ENCODE data around the gene OR6C4. TPM values are rescaled to one million over a fixed set of nuclear protein-coding genes. Genes with fewer than 3 reads are reported as not detected.
A peak's percentile ranks its signal among the peaks of the same experiment; 100 is the strongest.
"Not testable (repeated sequence)": the region's sequence is repeated elsewhere in the genome, so short reads cannot be mapped to it uniquely, and the experiment has no call there.

OR6C4 gene
- under 1 TPM in 1 of 4 donors, not detected in 3; 0.01 TPM for polyA plus RNA-seq (ENCODE audit: insufficient read length in 4 of 4)

DNA sequence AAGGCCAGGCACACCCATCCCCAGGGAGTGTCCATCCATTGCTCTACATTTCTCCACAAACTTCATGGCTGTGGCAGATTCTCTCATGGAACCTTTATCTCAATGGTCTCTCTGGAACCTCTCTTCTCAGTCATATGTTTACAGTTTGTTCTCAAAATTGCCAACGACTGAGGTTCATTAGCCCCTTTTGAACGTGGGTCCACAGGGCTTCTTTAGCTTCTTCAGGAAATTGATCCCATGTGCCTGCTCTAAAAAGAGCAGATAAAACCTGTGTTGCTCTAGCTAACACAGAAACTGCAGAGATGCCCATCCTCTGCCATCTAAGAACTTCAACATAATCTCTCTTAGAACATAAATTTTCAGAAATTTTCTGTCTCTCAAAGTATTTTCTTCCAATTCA is at the start of gene OR6C4:
Gene OR6C4 (plus strand): TSS at position 301 of the 400 bp plus-strand sequence. CDS start 1,625 bp downstream, outside the sequence.
- no peak for DNase-seq (ENCODE audit: low read depth in 4 of 4, low spot score in 3 of 4)

DNA sequence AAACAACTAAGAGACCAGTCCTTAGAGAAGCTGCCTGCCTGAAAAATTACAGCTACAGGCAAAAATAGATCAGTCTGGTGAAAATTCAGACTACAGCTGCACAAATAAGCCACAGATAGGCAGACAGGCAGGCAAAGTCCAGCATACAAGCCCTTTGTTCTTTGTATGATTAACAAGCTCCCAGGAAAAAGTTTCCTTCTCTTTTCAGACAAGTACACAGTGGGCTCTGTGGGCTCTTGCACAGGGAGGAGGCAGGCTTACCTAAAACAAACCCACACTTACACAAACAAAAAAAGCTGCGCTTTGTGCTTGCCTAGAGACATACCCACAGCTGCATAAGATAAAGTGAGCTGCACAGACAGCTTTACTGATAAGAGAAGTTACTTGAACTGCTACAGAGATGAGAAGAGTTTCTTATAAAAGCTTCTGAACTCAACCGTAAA is 49.6 kb upstream of the OR6C4 start:
- DNase-seq (ENCODE audit: low read depth in 4 of 4, low spot score in 3 of 4): peak in 2 of 4 donors; percentile 5 to 19

DNA sequence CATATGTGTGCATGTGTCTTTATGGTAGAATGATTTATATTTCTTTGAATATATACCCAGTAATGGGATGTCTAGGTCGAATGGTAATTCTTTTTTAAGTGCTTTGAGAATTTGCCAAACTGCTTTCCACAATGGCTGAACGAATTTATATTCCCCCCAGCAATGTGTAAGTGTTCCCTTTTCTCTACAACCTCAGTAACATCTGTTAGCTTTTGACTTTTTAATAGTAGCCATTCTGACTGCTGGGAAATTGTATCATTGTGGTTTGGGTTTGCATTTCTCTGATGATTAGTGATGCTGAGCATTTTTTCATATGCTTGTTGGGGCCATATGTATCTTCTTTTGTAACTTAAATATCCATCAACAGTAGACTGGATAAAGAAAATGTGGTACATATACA is 47.8 kb upstream of the OR6C4 start:
- DNase-seq (ENCODE audit: low read depth in 4 of 4, low spot score in 3 of 4): no peak

DNA sequence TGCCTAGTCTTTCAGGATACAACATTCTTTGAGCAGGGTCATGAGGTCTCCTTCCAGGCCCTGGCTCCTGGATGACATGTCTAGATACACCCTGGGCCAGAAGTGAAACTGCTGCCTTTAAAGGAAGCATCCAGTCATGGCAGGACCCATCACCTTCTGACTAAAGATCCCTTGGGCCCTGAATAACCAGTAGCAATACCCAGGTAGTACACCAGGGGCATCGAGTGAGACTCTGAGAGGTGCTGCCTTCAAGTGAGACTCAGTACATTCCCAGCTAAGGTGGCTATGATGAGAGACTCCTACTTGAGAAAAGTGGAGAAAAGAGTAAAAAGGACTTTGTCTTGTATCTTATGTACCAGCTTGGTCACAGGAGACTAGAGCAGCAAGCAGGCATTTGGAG is 33.7 kb upstream of the OR6C4 start:
- no peak for DNase-seq (ENCODE audit: low read depth in 4 of 4, low spot score in 3 of 4)

DNA sequence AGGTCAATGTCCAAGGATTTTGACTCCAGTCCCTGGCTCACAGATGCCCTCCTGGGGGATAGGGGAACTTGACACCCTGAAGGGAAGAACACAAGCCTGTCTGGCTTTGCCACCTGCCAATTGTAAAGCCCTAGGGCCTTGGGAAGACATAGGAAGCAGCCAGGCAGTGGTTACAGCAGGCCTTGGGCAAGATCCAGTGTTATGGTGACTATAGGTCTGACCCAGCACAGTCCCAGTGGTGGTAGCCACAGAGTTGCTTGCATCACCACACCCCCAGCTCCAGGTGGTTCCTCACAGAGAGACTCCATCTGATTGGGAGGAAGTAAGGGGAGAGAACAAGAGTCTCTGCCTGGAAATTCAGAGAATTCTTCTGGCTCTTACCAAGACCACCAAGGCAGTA is 33.0 kb upstream of the OR6C4 start:
- DNase-seq (ENCODE audit: low read depth in 4 of 4, low spot score in 3 of 4): no peak

DNA sequence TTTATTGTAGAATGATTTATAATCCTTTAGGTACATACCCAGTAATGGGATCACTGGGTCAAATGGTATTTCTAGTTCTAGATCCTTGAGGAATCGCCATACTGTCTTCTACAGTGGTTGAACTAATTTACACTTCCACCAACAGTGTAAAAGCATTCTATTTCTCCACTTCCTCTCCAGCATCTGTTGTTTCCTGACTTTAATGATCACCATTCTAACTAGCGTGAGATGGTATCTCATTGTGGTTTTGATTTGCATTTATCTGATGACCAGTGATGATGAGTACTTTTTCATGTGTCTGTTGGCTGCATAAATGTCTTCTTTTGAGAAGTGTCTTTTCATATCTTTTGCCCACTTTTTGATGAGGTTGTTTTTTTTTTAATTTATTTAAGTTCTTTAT is 1.2 kb upstream of the OR6C4 start:
- not testable (repeated sequence) for DNase-seq (ENCODE audit: low read depth in 4 of 4, low spot score in 3 of 4)

DNA sequence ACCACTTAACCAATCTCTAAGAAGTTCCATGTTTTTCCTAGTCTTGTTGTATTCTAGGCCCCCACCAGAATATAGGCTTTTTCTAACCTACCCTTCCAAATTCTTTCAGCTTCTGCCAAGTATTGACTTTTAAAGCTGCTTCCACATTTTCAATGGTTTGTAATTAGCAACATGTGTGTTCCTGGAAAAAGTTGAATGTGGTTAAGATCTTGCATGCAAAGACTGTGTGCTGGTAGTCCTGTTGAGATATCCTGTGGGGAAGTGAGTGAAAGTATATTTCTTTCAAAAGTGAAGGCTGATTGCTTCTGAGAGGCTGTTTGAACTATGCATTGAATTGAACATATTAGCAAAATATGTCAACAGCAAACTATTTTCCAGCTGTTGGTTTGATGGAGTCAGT is 646 bp upstream of the OR6C4 start:
- no peak for DNase-seq (ENCODE audit: low read depth in 4 of 4, low spot score in 3 of 4)

DNA sequence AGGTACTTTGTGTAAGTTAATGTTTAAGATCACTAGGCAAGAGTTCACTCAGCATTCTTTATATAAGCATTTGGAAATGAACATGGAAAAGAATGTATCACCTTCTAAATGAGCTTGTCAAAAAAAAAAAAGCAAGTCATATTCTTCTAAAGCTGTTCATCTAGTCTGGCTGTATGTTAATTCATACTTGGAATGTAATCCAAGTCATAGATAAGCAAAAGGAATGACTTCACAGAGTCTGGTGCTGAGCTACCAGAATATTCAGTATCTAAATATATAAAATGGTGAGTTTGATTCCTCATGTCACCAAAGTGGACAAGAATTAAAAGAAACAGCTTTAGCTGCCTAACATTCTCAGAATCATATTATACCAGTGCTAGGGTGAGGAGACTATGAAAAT is 4.9 kb downstream of the OR6C4 start:
- DNase-seq (ENCODE audit: low read depth in 4 of 4, low spot score in 3 of 4): no peak

DNA sequence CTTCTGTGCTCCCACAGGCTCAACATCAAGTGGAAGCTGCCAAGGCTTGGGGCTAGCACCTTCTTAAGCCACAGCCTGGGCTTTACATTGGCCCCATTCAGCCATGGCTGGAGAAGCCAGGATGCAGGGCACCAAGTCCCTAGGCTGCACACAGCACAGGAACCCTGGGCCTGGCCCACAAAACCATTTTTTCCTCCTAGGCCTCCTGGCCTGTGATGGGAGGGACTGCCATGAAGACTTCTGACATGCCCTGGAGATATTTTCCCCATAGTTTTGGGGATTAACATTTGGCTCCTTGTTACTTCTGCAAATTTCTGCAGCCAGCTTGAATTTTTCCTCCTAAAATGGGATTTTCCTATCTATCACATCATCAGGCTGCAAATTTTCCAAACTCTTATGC is 20.7 kb downstream of the OR6C4 start:
- not testable (repeated sequence) for DNase-seq (ENCODE audit: low read depth in 4 of 4, low spot score in 3 of 4)

DNA sequence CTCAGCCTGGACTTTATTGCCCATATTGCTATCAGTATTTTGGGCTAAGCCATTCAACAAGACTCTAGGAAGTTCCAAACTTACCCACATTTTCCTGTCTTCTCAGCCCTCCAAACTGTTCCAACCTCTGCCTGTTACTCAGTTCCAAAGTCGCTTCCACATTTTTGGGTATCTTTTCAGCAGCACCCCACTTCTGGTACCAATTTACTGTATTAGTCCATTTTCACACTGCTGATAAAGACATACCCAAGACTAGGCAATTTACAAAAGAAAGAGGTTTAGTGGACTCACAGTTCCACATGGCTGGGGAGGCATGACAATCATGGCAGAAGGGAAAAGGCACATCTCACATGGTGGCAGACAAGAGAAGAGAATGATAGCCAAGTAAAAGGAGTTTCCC is 21.3 kb downstream of the OR6C4 start:
- DNase-seq (ENCODE audit: low read depth in 4 of 4, low spot score in 3 of 4): not testable (repeated sequence)

DNA sequence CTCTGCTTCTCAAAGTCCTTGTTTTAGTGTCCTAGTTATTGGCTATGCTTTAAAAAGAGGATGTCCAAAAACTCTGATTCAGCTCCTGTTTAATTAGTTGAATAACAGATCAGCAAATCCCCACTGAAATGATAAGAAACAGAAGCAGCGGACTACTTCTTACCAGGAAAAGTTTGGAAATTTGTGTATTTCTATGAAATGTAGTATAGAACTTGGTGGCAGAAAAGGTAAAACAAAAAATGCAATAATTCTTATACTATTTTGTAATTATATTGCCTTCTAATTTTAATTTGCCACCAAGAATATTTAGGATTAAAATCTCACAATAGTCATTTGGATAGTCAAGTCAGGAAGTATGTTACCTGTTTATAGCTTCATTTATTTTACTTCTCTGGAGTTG is 22.8 kb downstream of the OR6C4 start, which contains the start of gene OR2AP1:
Gene OR2AP1 (plus strand): TSS at position 301 of the 400 bp plus-strand sequence. CDS start 1,947 bp downstream, outside the sequence.
- no peak for DNase-seq (ENCODE audit: low read depth in 4 of 4, low spot score in 3 of 4)

DNA sequence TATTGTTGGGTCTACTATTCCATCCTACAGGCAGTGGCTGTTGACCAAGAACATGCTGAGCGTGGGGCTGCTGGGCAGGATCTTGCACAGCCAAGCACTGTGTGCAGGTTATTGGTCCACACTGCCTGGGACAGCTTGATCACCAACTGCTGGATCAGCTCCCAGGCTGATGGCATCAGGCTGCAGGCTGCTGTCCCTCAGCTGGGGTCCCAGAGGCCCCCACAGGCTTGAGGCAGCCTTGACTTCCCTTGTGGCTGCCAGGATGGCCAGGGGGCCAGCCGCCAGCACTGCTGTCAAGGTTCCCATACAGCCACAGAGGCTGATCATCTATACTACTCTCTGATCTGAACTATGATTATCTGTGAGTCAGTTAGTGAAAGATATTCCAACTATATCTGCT is 32.7 kb downstream of the OR6C4 start:
- no peak for DNase-seq (ENCODE audit: low read depth in 4 of 4, low spot score in 3 of 4)

DNA sequence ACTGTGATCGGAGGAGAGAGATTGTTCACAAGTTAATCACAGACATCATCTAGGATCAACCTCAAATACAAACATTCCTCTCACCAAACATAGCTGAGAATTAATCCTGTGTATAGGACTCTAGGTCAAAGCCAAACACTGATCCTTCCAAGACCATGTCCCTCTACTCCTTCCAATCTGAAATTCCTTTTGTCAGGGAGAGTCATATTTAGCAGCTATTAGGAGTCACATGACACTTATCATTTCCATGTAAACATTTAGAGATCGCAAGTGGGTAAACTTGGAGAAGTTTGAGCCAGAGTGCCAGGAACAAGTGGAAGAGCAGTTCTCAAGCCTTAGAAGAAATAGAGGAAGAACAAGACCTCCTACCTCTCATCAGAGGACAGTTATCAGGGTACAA is 36.4 kb downstream of the OR6C4 start:
- no peak for DNase-seq (ENCODE audit: low read depth in 4 of 4, low spot score in 3 of 4)

DNA sequence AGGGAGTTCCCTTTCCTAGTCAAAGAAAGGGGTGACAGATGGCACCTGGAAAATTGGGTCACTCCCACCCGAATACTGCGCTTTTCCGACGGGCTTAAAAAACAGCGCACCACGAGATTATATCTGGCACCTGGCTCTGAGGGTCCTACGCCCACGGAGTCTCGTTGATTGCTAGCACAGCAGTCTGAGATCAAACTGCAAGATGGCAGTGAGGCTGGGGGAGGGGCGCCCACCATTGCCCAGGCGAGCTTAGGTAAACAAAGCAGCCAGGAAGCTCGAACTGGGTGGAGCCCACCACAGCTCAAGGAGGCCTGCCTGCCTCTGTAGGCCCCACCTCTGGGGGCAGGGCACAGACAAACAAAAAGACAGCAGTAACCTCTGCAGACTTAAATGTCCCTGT is 40.8 kb downstream of the OR6C4 start:
- not testable (repeated sequence) for DNase-seq (ENCODE audit: low read depth in 4 of 4, low spot score in 3 of 4)

Other genes with a start within 250 kb of the OR6C4 start
- not detected for gene OR6C1, start 235.3 kb upstream of the OR6C4 start, polyA plus RNA-seq (ENCODE audit: insufficient read length in 4 of 4)
- gene OR6C3, start 218.9 kb upstream of the OR6C4 start, polyA plus RNA-seq (ENCODE audit: insufficient read length in 4 of 4): not detected
- gene OR6C75, start 186.6 kb upstream of the OR6C4 start, polyA plus RNA-seq (ENCODE audit: insufficient read length in 4 of 4): under 1 TPM in 1 of 4 donors, not detected in 3; 0.03 TPM
- not detected for gene OR6C65, start 149.1 kb upstream of the OR6C4 start, polyA plus RNA-seq (ENCODE audit: insufficient read length in 4 of 4)
- not detected for gene OR6C76, start 123.3 kb upstream of the OR6C4 start, polyA plus RNA-seq (ENCODE audit: insufficient read length in 4 of 4)
- not detected for gene OR6C2, start 105.5 kb upstream of the OR6C4 start, polyA plus RNA-seq (ENCODE audit: insufficient read length in 4 of 4)
- not detected for gene OR6C70, start 79.5 kb upstream of the OR6C4 start, polyA plus RNA-seq (ENCODE audit: insufficient read length in 4 of 4)
- gene OR6C68, start 57.2 kb upstream of the OR6C4 start, polyA plus RNA-seq (ENCODE audit: insufficient read length in 4 of 4): not detected
- gene OR2AP1, start 22.9 kb downstream of the OR6C4 start, polyA plus RNA-seq (ENCODE audit: insufficient read length in 4 of 4): under 1 TPM in 1 of 4 donors, not detected in 3; 0.04 TPM
- gene OR10P1, start 87.3 kb downstream of the OR6C4 start, polyA plus RNA-seq (ENCODE audit: insufficient read length in 4 of 4): not detected
- gene ITGA7, start 158.3 kb downstream of the OR6C4 start, polyA plus RNA-seq (ENCODE audit: insufficient read length in 4 of 4): 10 to 100 TPM; 24.3 to 41.0 (median 29.2) TPM
- gene BLOC1S1, start 166.4 kb downstream of the OR6C4 start, polyA plus RNA-seq (ENCODE audit: insufficient read length in 4 of 4): 100 to 1,000 TPM; 103 to 140 (median 113) TPM
- 10 to 100 TPM; 21.5 to 29.6 (median 24.7) TPM for gene RDH5, start 170.8 kb downstream of the OR6C4 start, polyA plus RNA-seq (ENCODE audit: insufficient read length in 4 of 4)
- 100 to 1,000 TPM; 674 to 736 (median 700) TPM for gene CD63, start 179.4 kb downstream of the OR6C4 start, polyA plus RNA-seq (ENCODE audit: insufficient read length in 4 of 4)
- gene GDF11, start 193.5 kb downstream of the OR6C4 start, polyA plus RNA-seq (ENCODE audit: insufficient read length in 4 of 4): 10 to 100 TPM; 22.3 to 25.2 (median 24.5) TPM

Measured in right renal pelvis (tissue), 4 donors.